HG02571 (cell line): Measurements from ENCODE around the gene SLC24A3.

ENCODE experiments used
- ATAC-seq: cut with Tn5 transposase; IDR thresholded peaks from one replicate; pipeline ENCODE4 v1.9.1; 2021; ENCODE audit warnings: mild to moderate bottlenecking, moderate library complexity; ENCODE audit not compliant: unreplicated experiment

The SLC24A3 gene

DNA sequence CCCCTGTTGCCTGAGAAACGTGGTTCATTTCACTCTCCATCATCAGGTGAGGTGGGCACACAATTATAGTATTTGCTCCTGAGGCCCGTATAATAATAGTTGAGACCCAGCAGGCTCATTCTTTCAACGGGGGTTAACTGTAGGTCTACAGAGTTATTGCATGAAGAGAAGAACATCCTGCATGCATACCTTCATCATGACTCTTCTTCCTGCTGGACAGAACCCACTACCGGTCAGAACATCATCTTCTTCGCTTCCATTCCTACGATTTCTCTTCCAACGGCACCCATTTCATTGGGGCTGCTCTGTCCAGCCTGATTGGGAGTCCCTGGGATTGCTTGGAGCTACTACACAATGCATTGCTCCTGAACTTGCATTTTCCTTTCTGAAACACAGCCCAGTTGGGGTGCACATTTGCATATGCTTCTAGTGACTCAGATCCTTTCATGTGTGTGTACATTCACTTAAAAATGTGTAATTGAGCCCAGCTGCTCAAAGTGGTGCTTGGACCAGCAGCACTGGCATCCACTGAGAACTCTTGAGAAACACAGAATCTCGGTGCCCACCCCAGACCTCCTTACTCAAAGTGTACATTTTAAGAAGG lies 57.4 kb downstream of the SLC24A3 start:
- no peak for ATAC-seq

DNA sequence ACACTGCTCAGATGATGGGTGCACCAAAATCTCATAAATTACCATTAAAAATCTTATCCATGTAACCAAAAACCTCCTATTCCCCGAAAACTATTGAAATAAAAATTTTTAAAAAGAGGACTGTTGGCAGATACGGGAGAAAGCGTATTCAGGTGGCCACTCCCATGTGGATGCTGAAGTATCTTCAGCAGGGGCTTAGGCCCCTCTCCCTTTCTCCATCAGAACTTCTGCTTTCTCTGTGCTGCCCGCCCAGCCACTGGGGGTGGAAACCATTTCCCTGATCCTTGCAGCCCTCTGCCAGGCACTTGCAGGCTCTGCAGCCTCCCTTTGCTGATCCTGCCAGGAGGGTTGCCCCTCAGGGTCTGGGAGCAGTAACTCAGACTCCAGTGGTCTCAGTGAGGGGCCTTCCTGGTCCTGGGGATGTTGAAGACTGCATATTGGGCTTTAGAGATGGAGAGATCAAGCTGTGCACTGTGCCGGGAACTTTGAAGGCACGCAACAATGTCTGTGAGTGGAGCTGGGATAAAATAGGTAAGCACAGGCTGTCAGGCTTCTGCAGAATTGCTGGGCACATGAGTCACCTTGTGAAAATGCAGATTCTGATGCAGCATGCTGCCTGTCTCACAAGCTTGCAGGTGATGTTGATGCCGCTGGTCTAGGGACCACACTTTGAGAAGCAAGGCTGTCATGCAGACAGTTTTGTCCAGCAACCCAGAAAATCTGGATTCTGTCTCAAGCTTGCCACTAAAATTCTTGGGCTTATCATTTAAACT lies 59.6 kb downstream of the SLC24A3 start:
- ATAC-seq, result no peak

DNA sequence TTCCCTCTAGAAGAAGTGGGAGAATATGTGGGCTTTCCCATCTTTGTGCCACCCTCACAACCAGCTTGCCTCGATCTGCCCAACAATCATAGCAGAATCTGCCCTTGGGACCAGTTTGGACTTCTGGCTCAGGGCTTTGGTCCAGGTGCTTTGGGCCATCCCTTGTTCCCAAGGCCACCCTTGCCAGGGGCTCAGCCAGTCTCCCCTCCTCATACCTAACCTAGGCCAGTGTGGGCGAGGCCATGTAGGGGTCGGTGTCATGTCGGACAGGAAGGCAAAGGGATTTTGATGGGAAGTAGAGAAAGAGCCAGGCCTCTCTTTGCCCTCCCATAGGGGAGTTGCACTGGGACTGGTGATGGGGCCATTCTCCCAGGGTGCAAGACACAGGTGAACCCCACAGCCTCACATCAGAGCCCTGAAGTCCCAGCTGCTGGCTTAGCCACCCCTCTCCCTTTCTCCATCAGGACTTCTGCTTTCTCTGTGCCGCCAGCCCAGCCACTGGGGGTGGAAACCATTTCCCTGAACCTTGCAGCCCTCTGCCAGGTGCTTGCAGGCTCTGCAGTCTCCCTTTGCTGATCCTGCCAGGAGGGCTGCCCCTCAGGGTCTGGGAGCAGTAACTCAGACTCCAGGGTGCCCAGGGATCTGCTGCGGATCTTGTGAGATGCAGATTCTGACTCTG lies 60.7 kb downstream of the SLC24A3 start:
- ATAC-seq, result no peak

DNA sequence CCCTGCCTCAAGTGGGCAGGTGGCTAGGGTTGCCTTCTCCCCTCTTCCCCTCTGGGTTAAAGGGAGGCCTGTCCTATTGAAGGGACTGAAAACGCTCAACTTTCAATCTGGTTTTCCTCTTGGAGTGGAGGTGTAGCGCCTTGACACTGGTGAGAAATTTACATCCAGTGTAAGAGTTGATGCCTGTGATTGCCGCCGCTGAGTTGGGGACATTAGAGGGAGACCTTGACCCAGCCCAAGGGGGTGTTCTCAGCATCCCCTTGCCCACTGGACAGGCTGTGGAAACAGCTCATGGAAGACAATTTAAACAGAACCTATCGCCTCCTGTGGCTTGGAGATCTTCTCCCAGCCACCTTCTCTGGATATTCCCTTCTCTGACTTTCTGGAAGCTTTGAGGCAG lies 61.6 kb downstream of the SLC24A3 start:
- no peak for ATAC-seq

DNA sequence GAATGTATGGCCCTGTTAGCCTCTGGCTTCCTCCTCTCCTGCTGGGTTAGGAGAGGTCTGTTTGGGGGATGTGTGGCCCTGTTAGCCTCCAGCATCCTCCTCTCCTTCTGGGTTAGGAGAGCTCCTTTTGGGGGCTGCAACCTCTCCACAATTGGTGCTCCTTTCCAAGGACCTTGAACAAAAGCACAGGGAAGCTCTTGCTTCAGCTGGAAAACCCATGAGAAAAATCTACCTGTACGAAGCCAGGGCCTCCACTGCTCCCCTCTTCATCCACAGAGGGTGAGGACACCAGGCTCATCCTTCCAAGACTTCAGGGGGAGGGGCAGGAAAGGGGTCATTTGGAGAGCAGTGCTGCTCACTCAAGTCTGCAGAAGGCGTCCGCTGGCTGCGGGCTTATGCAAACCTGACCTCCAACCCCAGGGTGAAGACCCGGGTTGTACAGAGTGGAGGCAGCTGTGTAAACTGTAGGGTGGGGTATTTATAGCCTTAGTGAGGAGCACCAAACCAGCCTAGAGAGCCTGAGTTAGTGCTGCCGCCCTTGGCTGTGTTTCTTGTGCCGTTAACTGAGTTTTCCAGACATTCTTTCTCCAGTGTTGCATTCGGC lies 62.1 kb downstream of the SLC24A3 start:
- no peak for ATAC-seq

DNA sequence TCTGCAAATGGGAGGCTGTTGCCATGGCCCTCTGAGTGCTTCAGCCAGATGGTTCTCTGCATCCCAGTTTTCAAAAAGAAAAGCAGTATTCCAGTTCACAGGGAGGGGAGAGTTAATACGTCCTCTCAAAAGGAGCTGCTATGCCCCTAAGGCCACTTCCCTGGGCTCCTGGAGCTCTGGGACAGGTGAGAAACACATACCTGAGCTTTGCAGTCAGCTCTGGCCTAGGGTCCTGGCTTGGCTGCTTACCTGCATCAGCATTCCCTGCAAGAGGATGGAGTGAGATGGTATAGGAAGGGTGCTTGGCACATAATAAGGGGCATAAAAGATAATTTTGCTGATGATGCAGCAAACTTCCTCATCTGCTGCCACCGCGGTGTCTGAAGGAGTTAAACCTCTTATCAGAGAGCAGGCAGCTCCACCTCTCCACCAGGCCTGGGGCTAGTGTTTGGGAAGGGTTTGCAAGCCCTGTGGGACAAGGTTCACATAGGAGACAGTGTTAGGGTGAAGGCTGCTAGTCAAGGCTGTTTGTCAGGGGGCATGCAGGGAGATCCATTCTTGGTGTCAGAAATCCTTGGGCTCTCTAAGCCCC lies 62.7 kb downstream of the SLC24A3 start:
- no peak for ATAC-seq

DNA sequence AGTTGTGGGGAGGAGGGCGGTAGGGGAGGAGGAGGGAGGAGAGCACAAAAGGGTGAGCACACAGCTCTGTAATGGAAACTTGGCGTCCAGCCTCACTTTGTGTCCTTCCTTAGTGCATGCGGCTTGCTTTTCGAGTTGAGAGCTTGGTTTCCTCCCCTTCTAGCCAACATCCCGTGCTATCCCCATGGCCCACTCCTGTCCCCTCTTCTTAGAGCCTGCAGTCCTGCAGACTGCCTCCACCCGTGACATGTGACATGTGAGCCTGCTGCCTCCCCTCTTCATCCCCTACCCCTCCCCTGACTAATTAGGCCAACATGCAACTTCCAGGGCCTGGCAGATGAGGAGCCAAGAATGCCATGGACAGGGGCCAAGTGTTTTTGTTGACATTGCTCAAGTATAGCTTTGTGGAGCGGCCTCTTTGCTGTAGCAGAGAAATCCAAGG lies 63.2 kb downstream of the SLC24A3 start:
- ATAC-seq, result no peak

DNA sequence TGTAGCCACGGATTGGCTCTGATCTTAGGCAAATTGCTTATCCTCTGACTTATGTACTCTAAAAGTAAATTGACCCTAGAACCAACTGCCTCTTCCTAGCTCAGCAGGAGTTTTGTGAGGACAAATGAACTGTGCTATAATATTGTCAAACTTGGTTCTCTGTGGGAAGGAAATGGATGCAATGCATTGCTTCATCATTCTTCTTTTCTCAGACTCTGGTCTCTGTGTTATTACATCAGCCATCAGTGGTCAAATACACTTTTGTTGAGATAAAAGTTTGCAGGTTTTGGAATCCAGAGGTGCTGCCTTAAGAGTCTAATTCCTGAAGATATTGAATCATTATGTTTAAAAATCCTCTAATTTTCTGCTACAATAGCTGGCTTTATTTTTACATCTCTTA lies 64.9 kb downstream of the SLC24A3 start:
- no peak for ATAC-seq

DNA sequence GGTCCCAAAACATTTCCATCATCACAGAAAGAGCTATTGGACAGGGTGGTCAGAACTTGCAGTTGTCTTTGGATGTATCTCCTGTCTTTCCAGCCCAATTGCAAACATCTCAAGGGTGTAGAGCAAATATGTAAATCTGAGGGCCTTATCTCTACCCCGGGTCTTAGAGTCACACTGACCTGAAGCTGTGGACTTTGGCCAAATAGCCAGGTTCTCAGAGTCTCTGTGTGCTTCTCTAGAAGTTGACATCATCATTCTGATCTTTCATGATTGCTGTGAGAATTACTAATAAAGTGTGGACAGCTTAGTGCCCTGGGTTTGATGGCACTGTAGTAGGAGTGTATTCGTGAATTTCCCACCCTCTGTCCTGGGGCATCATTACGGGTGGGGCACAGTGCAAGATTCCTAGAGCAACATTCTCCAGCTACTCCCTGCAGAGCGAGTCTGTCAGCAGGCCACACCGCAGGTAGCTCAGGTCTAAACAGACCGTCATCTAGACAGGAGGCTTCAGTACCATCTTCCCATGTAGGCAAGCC lies 71.1 kb downstream of the SLC24A3 start:
- ATAC-seq, result no peak

DNA sequence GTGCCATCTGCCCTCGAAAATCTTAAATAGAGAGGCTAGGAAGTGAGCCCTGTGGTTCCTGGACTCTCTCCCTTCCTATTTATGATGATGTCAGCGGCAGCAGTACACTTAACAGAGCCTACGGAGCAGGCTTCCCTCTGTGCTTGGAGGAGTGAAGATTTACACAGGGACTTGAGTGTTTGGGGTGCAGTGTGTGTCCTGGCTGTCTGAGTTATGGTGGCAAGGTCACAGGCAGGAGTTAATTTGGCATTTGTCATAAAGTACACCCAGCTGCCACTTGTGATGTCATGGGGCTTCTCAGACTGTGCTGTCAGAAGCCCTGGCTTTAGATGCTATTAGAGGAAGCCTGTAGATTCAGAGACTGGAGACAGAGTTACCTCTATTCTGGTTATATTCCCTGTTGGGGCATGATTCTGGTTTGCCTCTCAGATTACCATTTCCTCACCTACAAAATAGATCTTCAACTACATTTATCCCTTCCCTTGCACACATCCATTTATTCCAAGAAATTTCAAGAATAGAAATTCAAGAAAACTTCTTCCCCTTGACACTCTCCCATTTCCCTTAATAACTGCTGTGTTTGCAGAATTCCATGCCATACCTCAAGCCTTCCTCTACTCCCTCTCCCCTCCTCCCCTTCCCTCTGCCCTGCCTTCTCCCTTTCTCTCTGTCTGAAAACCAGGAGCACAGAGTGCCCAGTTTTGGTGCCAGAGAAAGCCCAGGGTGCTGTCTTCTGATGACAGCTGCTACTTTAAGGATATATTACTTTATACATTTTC lies 72.1 kb downstream of the SLC24A3 start:
- no peak for ATAC-seq

DNA sequence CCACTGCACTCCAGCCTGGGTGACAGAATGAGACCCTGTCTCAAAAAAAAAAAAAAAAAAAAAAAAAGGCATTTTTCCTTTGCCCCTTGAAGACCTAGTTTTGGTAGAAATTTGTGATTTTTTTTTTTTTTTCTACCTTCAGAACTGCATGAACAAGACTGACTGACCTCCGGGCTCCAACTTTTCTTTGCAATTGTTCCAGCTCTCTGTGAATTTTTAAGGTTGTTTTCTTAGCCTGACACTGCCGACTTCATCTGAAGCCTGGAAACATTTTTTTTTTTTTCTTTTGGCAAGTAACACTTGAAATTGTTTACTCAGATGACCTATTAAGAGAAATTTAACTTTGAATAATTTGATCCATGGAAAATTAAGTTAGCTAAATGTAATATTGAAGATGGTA lies 73.0 kb downstream of the SLC24A3 start:
- ATAC-seq, result no peak

DNA sequence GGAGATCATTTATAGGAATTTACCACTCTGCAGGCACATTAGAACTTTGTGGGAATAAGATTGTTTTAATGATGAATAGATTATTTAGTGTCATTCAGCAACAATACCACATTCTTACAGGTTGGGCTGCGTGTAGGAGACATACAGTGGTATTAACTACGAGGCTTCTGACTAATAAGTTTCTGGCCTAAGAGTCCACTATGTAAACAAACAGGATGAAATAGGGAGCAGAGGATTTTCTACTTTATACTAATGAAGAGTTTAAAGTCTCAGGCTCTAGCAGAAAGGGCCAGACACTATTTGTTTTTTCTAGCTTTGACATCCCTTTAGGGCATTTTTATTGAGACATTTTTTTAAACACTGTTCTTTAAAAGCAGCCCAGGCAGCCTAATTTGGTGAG lies 75.6 kb downstream of the SLC24A3 start:
- ATAC-seq, result no peak

DNA sequence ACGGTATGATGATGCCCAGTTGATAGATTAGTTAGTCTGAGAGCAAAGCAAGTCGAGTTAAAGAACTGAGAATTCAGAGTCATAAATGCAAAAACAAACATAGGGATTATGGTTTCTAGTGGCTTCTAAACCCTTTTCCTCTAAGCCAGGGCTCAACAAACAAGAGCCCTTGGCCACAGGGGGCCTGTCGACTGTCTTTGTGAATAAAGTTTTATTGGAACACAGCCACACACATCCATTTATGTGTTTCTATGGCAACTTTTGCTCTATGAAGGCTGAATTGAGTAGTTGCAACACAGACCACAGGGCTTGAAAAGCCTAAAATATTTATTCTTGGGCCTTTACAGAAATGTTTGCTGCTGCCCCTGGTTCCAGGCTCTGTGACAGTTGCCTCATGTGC lies 76.2 kb downstream of the SLC24A3 start:
- no peak for ATAC-seq

DNA sequence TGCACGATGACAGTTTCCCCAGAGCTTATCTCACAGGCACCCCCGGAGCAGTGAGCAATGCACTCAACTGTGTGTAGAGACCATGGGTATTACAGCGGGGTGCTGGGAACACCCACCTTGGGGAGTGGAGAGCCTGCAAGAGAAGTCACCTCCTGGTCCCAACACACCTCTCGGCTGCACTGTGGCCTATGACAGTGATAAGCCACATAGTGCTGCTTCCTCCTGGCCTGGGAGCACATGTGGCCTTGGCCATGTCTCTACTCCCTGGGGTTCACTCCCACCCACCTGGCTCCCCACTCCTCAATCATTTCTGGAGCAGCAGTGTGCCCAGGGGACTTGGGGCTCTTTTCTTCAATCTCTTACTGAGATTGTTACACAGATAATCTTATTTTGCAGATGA lies 77.0 kb downstream of the SLC24A3 start:
- ATAC-seq, result no peak

DNA sequence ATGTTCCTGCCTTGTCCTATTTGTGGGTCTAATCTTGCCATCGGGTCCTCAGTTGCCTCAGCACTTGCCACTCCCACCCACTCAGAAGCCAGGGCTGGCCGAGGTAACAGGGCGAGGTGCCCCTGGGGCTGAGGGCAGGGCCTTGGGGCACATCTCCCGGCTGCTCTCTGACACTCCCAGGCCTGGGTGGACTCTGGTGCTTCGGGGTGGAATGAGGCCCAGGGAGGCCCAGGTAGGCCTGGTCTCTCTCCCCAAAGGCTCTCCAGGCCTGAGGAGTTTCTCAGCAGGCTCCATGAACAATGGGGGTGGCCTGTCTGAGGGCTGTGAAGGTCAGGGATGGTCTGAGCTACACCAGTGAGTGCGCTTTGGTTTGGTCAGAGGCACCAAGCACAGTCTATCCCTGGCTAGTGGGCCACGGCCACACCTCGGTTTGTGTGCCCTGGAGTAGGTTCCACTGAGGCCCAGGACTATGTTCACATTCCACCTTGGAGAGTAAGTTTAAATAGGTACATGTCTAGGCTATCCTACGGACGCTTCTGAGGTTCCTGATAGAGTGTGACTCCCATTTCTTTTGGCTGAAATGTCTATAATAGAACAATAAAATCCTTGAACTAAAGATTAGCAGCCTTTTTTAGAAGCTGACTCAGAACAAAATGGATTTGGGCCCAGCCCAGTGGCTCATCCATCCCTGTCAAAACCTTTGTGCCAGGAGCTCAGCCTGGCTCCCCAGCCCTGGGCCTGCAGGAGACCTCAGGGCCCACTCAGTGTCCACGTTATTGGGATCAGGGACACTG lies 78.8 kb downstream of the SLC24A3 start:
- no peak for ATAC-seq

DNA sequence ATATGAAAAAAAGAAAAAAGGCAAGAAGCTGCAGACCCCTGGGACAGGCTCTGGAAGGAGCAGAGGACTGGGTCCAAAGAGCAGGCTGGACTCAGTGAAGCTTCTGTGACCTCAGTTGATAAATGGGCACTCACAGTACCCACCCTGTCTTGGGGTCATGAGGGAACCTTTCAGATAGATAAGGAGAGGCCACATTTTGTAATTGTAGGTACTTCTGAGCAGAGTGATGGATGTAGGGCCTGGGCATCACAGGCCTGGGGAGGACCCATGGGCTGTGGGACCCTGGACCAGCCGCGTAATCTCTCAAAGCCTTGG lies 79.3 kb downstream of the SLC24A3 start:
- ATAC-seq, result no peak

DNA sequence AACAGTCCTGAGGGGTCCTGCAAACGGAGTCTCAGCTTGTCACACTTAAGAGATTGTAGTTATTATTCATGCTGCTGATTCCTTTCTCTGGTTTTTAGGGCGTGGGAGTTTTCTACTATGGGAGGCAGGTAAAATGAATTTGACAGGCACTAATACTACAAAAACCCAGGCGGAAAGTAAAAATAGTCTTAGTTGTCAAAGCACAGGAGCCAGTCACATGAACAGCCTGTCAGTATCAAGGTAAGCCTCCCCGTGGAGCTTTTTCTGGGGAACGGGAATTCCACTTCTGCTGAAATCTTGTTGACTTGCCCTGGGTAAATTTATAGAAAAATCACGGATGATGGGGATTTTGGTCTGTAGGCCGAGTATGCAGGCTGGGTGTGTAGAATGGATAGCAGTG lies 79.8 kb downstream of the SLC24A3 start:
- no peak for ATAC-seq

DNA sequence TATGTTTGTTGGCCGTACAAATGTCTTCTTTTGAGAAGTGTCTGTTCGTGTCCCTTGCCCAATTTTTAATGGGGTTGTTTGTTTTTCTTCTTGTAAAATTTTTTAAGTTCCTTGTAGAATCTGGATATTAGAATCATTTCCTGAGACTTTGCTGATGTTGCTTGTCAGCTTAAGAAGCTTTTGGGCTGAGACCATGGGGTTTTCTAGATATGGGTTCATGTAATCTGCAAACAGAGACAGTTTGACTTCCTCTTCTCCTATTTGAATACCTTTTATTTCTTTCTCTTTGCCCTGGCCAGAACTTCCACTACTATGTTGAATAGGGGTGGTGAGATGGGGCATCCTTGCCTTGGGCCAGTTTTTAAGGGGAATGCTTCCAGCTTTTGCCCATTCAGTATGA lies 82.6 kb downstream of the SLC24A3 start:
- ATAC-seq, result no peak

DNA sequence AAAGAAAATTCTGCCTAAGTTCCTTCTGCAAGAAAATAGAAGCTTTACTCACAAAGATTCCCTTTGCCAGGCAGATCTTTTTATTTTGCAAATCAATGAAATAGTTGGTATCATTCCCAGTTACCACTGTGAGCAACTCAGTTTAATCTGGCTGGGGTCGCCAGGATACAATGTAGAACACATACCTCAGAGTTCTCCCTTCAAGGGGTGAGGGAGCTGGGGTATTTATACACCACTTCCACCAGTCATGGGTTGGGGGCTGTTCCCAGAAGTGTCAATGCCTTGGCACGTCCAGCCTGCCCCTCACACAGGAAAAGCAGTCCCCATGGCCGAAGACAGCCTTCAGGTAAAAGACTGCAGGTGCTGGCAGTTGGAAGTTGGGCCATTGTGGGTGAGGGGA lies 86.2 kb downstream of the SLC24A3 start:
- ATAC-seq, result no peak

DNA sequence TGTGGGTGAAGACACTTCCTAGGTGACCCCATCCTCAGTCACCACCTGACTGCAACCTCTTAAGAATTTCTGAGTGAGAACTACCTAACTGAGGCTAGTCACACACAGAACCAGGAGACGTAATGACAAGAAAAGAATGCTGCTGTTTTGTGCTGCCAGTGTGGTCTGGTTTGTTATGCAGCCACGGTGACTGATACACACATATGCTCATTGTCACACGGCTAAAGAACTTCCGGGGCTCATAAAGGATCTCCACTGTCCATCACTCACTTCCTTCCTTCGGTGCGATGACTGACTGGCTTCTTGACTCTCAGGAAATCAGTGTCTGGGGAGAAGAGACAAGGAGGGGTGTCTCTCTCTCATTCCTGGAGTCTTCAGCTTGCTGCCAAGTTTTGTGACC lies 88.0 kb downstream of the SLC24A3 start:
- no peak for ATAC-seq
